Cardiac fibroblast (primary cell): ENCODE data around the gene ZPLD1.

ENCODE experiments used
- DNase-seq, 2 donors: peaks; one replicate each; pipeline versions ENCODE4 v3.0.0 to v3.0.0-alpha.2; 2010; ENCODE audit warnings: low read depth in 2 of 2
- H3K4me3 ChIP-seq, 2 donors: replicated peaks in 1 of 2; 1 replicate in 1 of 2; 2 replicates in 1 of 2; pipeline ENCODE4 v1.5.1; 2011; ENCODE audit warnings: low read depth in 2 of 2, low read length in 2 of 2, mild to moderate bottlenecking in 2 of 2, moderate library complexity in 1 of 2
- CTCF ChIP-seq: IDR thresholded peaks from one replicate; pipeline ENCODE4 v1.5.1; 2011; ENCODE audit warnings: low read depth, mild to moderate bottlenecking, low read length, inconsistent platforms

Gene ZPLD1

GRCh38 chr3:102400142-102400541 lies 34.7 kb upstream of the ZPLD1 start:
- no peak overlapping the region for H3K4me3 ChIP-seq
- no peak for TF ChIP-seq CTCF
- DNase-seq = peak; percentile 2 to 14

GRCh38 chr3:102400766-102401165 lies 34.0 kb upstream of the ZPLD1 start:
- TF ChIP-seq CTCF = no peak
- DNase-seq = peak; percentile 1 to 76
- no peak overlapping the region for H3K4me3 ChIP-seq

- TF ChIP-seq CTCF = no peak
- no peak overlapping the region for H3K4me3 ChIP-seq
- DNase-seq = no peak
Observed at GRCh38 chr3:102410616-102411015, 24.2 kb upstream of the ZPLD1 start.

GRCh38 chr3:102415553-102415952 lies 19.3 kb upstream of the ZPLD1 start:
- no peak for TF ChIP-seq CTCF
- DNase-seq = peak; percentile 11 to 13
- H3K4me3 ChIP-seq = peak overlapping the region in 1 of 2 donors; percentile 5

- no peak overlapping the region for H3K4me3 ChIP-seq
- no peak for DNase-seq
- TF ChIP-seq CTCF = no peak
Observed at GRCh38 chr3:102419786-102420185, 15.0 kb upstream of the ZPLD1 start.

- no peak for DNase-seq
- no peak overlapping the region for H3K4me3 ChIP-seq
- no peak for TF ChIP-seq CTCF
Observed at GRCh38 chr3:102441832-102442231, 7.0 kb downstream of the ZPLD1 start.

- peak in 1 of 2 donors; percentile 5 for DNase-seq
- H3K4me3 ChIP-seq = no peak overlapping the region
- TF ChIP-seq CTCF = no peak
Observed at GRCh38 chr3:102443021-102443420, 8.2 kb downstream of the ZPLD1 start.
